HepG2 (cell line): ENCODE data around the gene CDK2. TPM values are rescaled to one million over a fixed set of nuclear protein-coding genes. Genes with fewer than 3 reads are reported as not detected.
A peak's percentile ranks its signal among the peaks of the same experiment; 100 is the strongest.

Experiments
- CENPT ChIP-seq: sonication (generic); formaldehyde crosslinking; IDR thresholded peaks from 2 replicates; pipeline ENCODE4 v1.8.0; 2022; ENCODE audit warnings: low read depth, mild to moderate bottlenecking, moderate library complexity, missing genetic modification reagents
- KDM2A ChIP-seq: sonication (generic); formaldehyde crosslinking; IDR thresholded peaks from 2 replicates; pipeline ENCODE4 v1.4.0; 2020; ENCODE audit warnings: low read depth, missing genetic modification reagents, borderline replicate concordance
- KDM4B ChIP-seq: sonication (generic); formaldehyde crosslinking; IDR thresholded peaks from 2 replicates; pipeline ENCODE4 v1.4.0; 2020; ENCODE audit warnings: missing genetic modification reagents
- KDM5A ChIP-seq: fragments of 200-600 bp; sonication (generic); IDR thresholded peaks from 2 replicates; pipeline ENCODE4 v1.7.0; 2018; ENCODE audit warnings: antibody characterized with exemption, mild to moderate bottlenecking, low read length, borderline replicate concordance
- KLF15 ChIP-seq: sonication (generic); formaldehyde crosslinking; IDR thresholded peaks from 2 replicates; pipeline ENCODE4 v1.8.1; 2023; ENCODE audit warnings: borderline replicate concordance, mild to moderate bottlenecking, inconsistent platforms, missing genetic modification reagents, mixed read lengths
- MIER3 ChIP-seq: IDR thresholded peaks from 2 replicates; pipeline ENCODE4 v1.6.1; 2016; ENCODE audit warnings: missing compliant biosample characterization, borderline replicate concordance
- PTBP1 ChIP-seq: fragments of 200-400 bp; formaldehyde crosslinking; IDR thresholded peaks from 2 replicates; pipeline ENCODE4 v1.6.1; 2018; ENCODE audit warnings: low read length, low read depth; ENCODE audit not compliant: poor library complexity, severe bottlenecking
- RBM39 ChIP-seq: fragments of 200-400 bp; formaldehyde crosslinking; IDR thresholded peaks from one replicate; pipeline ENCODE4 v1.6.1; 2018; ENCODE audit warnings: antibody characterized with exemption, mild to moderate bottlenecking, low read depth, low read length; ENCODE audit not compliant: poor library complexity, severe bottlenecking
- SKI ChIP-seq: fragments of 450-650 bp; IDR thresholded peaks from one replicate; pipeline ENCODE4 v1.6.1; 2018; ENCODE audit warnings: mild to moderate bottlenecking; ENCODE audit not compliant: partially characterized antibody
- SRF ChIP-seq: IDR thresholded peaks from 2 replicates; pipeline ENCODE4 v1.6.1; 2011; ENCODE audit warnings: mild to moderate bottlenecking, low read depth, low read length, moderate library complexity
- TBX2 ChIP-seq: sonication (generic); formaldehyde crosslinking; IDR thresholded peaks from 2 replicates; pipeline ENCODE4 v1.5.0; 2020; ENCODE audit warnings: missing genetic modification reagents, mild to moderate bottlenecking, borderline replicate concordance
- WIZ ChIP-seq: sonication (generic); formaldehyde crosslinking; IDR thresholded peaks from 2 replicates; pipeline ENCODE4 v1.5.1; 2020; ENCODE audit warnings: mild to moderate bottlenecking, missing genetic modification reagents
- ZFX ChIP-seq: sonication (generic); formaldehyde crosslinking; IDR thresholded peaks from 2 replicates; pipeline ENCODE4 v1.4.0; 2020; ENCODE audit warnings: mild to moderate bottlenecking, low read depth, missing genetic modification reagents, moderate library complexity
- ZNF235 ChIP-seq: sonication (generic); formaldehyde crosslinking; IDR thresholded peaks from 2 replicates; pipeline ENCODE4 v1.8.1; 2023; ENCODE audit warnings: mild to moderate bottlenecking, missing genetic modification reagents, borderline replicate concordance
- ZNF331 ChIP-seq: sonication (generic); formaldehyde crosslinking; IDR thresholded peaks from 2 replicates; pipeline ENCODE4 v1.4.0; 2020; ENCODE audit warnings: missing genetic modification reagents
- ZNF33A ChIP-seq: sonication (generic); formaldehyde crosslinking; IDR thresholded peaks from 2 replicates; pipeline ENCODE4 v1.5.1; 2020; ENCODE audit warnings: missing genetic modification reagents, mild to moderate bottlenecking, moderate library complexity, borderline replicate concordance
- ZNF382 ChIP-seq: sonication (generic); formaldehyde crosslinking; IDR thresholded peaks from 2 replicates; pipeline ENCODE4 v1.5.0; 2020; ENCODE audit warnings: missing genetic modification reagents, mild to moderate bottlenecking, borderline replicate concordance
- polyA plus RNA-seq, 8 experiments: library from polyadenylated mRNA; depleted of rRNA in 3 of 8; stranded (reverse) in 7 of 8; unstranded in 1 of 8; fragments of >200 nt; fragmentation: Illumina TruSeq in 4 of 8; extraction: Trizol in 4 of 8; gene quantifications; 2 replicates each; pipeline versions ENCODE4 v1.2.1 to v1.2.3, GENCODE V29; 2011 to 2016; ENCODE audit warnings: low read depth in 4 of 8, missing spikeins in 1 of 8, mixed read lengths in 1 of 8; ENCODE audit not compliant: insufficient read depth in 1 of 8
- total RNA-seq, 5 experiments: library from RNA; depleted of rRNA; stranded (reverse); fragments of >200 nt; fragmentation: Illumina TruSeq; extraction: Trizol; gene quantifications; 2 replicates each; pipeline ENCODE4 v1.2.3, GENCODE V29; 2016; ENCODE audit warnings: low read depth in 1 of 5
- TF ChIP-seq, protein P1 (sequence below): sonication (generic); formaldehyde crosslinking; IDR thresholded peaks from 2 replicates; pipeline ENCODE4 v1.5.0; 2020; ENCODE audit warnings: mild to moderate bottlenecking, missing genetic modification reagents
- TF ChIP-seq, protein P2 (sequence below): fragments of 450-650 bp; IDR thresholded peaks from 2 replicates; pipeline ENCODE4 v1.6.1; 2016
- TF ChIP-seq, protein P3 (sequence below): sonication (generic); formaldehyde crosslinking; IDR thresholded peaks from 2 replicates; pipeline ENCODE4 v1.5.1; 2020; ENCODE audit warnings: missing genetic modification reagents, mild to moderate bottlenecking, borderline replicate concordance
- TF ChIP-seq, protein P4 (sequence below): sonication (generic); formaldehyde crosslinking; IDR thresholded peaks from 2 replicates; pipeline ENCODE4 v1.4.0; 2020; ENCODE audit warnings: missing genetic modification reagents

Gene CDK2
- total and polyA plus RNA-seq, 2 of the 13 experiments (the other 11 are each of a cell fraction or from before 2014, with no cell fraction given) = 47.5 to 52.6 TPM

DNA sequence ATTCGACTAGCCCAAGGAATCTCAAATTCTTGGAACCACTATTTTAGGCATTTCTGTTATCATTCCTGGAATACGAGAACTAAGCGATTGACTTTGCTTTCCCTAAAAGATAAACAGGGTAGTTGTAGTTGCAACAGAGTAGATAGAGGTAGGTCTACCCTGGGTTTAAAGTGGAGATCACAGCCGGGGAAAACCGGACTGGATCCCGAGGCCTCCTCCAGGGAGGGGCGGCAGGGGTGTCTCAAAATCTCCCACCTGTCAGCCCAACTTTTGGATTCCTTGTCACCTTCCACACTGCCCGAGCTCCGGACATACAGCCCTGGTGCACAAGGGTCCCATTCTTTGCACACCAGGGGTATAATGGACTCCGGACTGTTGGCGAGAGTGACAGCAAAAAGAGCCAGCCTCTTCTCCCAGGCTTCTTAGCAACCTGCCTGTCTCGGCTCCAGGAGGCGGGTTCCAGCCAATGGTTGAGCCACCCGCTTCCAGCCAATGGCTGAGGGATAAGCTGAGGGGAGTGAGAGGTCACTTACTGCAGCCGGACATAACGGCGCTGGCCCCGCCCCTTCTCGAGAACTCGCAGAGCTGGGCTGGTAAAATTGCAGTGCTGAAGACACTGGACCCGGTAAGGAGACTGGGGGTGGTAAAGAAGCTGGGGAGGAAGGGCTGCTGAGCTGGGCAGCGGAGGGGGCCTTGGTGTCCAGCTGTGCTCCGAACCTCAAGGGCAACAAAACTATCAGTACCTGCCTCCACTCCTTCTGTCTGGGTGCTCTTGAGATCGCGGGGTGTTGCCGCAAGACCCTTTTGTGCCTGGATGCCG, 30.3 kb downstream of the CDK2 start, which contains the start of gene SUOX (continued):
- TF ChIP-seq, protein P1, sequence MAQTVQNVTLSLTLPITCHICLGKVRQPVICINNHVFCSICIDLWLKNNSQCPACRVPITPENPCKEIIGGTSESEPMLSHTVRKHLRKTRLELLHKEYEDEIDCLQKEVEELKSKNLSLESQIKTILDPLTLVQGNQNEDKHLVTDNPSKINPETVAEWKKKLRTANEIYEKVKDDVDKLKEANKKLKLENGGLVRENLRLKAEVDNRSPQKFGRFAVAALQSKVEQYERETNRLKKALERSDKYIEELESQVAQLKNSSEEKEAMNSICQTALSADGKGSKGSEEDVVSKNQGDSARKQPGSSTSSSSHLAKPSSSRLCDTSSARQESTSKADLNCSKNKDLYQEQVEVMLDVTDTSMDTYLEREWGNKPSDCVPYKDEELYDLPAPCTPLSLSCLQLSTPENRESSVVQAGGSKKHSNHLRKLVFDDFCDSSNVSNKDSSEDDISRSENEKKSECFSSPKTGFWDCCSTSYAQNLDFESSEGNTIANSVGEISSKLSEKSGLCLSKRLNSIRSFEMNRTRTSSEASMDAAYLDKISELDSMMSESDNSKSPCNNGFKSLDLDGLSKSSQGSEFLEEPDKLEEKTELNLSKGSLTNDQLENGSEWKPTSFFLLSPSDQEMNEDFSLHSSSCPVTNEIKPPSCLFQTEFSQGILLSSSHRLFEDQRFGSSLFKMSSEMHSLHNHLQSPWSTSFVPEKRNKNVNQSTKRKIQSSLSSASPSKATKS = no peak
- TF ChIP-seq WIZ (no peak), KDM5A (no peak), KDM4B (CRISPR knock-in tag) (no peak), ZFX (CRISPR knock-in tag) (no peak), SRF (no peak), KDM2A (CRISPR knock-in tag) (peak; percentile 93), KLF15 (CRISPR knock-in tag) (peak; percentile 56; the same call in 1 of the 2 replicates), MIER3 (CRISPR knock-in tag) (0 out of 2 replicates have a peak, but pooled peaks have one; percentile 28), RBM39 (peak; percentile 25), SKI (no peak), ZNF33A (no peak), ZNF382 (CRISPR knock-in tag) (no peak), ZNF331 (CRISPR knock-in tag) (no peak; the same call in 1 of the 2 replicates), TBX2 (peak; percentile 41; the same call in 1 of the 2 replicates), PTBP1 (no peak), CENPT (no peak), ZNF235 (CRISPR knock-in tag) (no peak)
- TF ChIP-seq, protein P2, sequence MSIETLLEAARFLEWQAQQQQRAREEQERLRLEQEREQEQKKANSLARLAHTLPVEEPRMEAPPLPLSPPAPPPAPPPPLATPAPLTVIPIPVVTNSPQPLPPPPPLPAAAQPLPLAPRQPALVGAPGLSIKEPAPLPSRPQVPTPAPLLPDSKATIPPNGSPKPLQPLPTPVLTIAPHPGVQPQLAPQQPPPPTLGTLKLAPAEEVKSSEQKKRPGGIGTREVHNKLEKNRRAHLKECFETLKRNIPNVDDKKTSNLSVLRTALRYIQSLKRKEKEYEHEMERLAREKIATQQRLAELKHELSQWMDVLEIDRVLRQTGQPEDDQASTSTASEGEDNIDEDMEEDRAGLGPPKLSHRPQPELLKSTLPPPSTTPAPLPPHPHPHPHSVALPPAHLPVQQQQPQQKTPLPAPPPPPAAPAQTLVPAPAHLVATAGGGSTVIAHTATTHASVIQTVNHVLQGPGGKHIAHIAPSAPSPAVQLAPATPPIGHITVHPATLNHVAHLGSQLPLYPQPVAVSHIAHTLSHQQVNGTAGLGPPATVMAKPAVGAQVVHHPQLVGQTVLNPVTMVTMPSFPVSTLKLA = no peak
- TF ChIP-seq, protein P3, sequence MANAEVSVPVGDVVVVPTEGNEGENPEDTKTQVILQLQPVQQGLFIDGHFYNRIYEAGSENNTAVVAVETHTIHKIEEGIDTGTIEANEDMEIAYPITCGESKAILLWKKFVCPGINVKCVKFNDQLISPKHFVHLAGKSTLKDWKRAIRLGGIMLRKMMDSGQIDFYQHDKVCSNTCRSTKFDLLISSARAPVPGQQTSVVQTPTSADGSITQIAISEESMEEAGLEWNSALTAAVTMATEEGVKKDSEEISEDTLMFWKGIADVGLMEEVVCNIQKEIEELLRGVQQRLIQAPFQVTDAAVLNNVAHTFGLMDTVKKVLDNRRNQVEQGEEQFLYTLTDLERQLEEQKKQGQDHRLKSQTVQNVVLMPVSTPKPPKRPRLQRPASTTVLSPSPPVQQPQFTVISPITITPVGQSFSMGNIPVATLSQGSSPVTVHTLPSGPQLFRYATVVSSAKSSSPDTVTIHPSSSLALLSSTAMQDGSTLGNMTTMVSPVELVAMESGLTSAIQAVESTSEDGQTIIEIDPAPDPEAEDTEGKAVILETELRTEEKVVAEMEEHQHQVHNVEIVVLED (CRISPR knock-in tag) = peak; percentile 61; the same call in 1 of the 2 replicates
- TF ChIP-seq, protein P4, sequence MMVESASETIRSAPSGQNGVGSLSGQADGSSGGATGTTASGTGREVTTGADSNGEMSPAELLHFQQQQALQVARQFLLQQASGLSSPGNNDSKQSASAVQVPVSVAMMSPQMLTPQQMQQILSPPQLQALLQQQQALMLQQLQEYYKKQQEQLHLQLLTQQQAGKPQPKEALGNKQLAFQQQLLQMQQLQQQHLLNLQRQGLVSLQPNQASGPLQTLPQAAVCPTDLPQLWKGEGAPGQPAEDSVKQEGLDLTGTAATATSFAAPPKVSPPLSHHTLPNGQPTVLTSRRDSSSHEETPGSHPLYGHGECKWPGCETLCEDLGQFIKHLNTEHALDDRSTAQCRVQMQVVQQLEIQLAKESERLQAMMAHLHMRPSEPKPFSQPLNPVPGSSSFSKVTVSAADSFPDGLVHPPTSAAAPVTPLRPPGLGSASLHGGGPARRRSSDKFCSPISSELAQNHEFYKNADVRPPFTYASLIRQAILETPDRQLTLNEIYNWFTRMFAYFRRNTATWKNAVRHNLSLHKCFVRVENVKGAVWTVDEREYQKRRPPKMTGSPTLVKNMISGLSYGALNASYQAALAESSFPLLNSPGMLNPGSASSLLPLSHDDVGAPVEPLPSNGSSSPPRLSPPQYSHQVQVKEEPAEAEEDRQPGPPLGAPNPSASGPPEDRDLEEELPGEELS (CRISPR knock-in tag) = no peak
